A673 (cell line): Measurements from ENCODE around the gene PPAT. TPM values are rescaled to one million over a fixed set of nuclear protein-coding genes. Genes with fewer than 3 reads are reported as not detected.

ENCODE experiments used
- BruUV-seq: library from RNA; stranded (reverse); fragments of 400-500 nt; replicated peaks from 2 replicates; lab custom pipeline; 2021; lab: Mats Ljungman, UMichigan
- CTCF ChIA-PET: fragments of 300-600 bp; sonication (Branson Sonifier 250); formaldehyde crosslinking; loops from one replicate; lab custom pipeline; 2022; ENCODE audit warnings: antibody characterized with exemption; lab: Charles Lee
- POLR2A ChIA-PET: fragments of 300-600 bp; sonication (Branson Sonifier 250); formaldehyde crosslinking; loops from one replicate; lab custom pipeline; 2022; ENCODE audit warnings: antibody characterized with exemption; ENCODE audit not compliant: low non-redundant PET; lab: Charles Lee
- DNase-seq: peaks from one replicate; pipeline ENCODE4 v3.0.0-alpha.2; 2015; ENCODE audit warnings: low spot score
- H3K27ac ChIP-seq: fragments of 200-600 bp; sonication (generic); 2 replicates; pipeline ENCODE4 v1.5.1; 2016; ENCODE audit warnings: mixed run types, low read depth, mild to moderate bottlenecking, mixed read lengths, antibody characterized with exemption, low read length; ENCODE audit not compliant: poor library complexity, severe bottlenecking
- H3K27me3 ChIP-seq: fragments of 200-600 bp; sonication (generic); replicated peaks from 2 replicates; pipeline ENCODE4 v1.6.1; 2017; ENCODE audit warnings: mixed run types, low read depth, mild to moderate bottlenecking, mixed read lengths, antibody characterized with exemption, low read length; ENCODE audit not compliant: insufficient read depth, poor library complexity
- H3K36me3 ChIP-seq: fragments of 200-600 bp; sonication (generic); 2 replicates; pipeline ENCODE4 v1.6.1; 2016; ENCODE audit warnings: mixed run types, mild to moderate bottlenecking, mixed read lengths, antibody characterized with exemption, low read length; ENCODE audit not compliant: insufficient read depth, poor library complexity, severe bottlenecking
- H3K4me1 ChIP-seq: fragments of 200-600 bp; sonication (generic); 2 replicates; pipeline ENCODE4 v1.6.1; 2017; ENCODE audit warnings: mixed run types, mild to moderate bottlenecking, mixed read lengths, antibody characterized with exemption, low read length; ENCODE audit not compliant: insufficient read depth, poor library complexity, severe bottlenecking
- H3K4me3 ChIP-seq: fragments of 200-600 bp; sonication (generic); 2 replicates; pipeline ENCODE4 v1.5.1; 2016; ENCODE audit warnings: low read depth, mixed run types, mild to moderate bottlenecking, mixed read lengths, low read length; ENCODE audit not compliant: poor library complexity, severe bottlenecking
- H3K9me3 ChIP-seq: fragments of 200-600 bp; sonication (generic); 2 replicates; pipeline ENCODE4 v1.6.1; 2016; ENCODE audit warnings: mixed run types, low read depth, mild to moderate bottlenecking, mixed read lengths, antibody characterized with exemption, low read length; ENCODE audit not compliant: poor library complexity, severe bottlenecking
- CTCF ChIP-seq: fragments of 300-800, 200-600 bp; sonication (generic); conservative IDR thresholded peaks from 2 replicates; pipeline ENCODE4 v1.5.1; 2017; ENCODE audit warnings: low read depth, mild to moderate bottlenecking, antibody characterized with exemption, low read length, moderate library complexity, mixed read lengths
- EZH2 ChIP-seq: fragments of 200-600 bp; sonication (generic); IDR thresholded peaks from 2 replicates; pipeline ENCODE4 v1.6.1; 2017; ENCODE audit warnings: borderline replicate concordance, low read depth, mild to moderate bottlenecking, mixed read lengths, antibody characterized with exemption, low read length; ENCODE audit not compliant: poor library complexity, severe bottlenecking
- intact Hi-C: fragments of 100-400 bp; cut with micrococcal nuclease; formaldehyde crosslinking; loops from one replicate; pipeline ENCODE4 v1.10.0; 2022; ENCODE audit not compliant: unreplicated experiment
- total RNA-seq: library from RNA; stranded (reverse); gene quantifications from 2 replicates; pipeline ENCODE4 v1.2.3, GENCODE V29; 2021

PPAT gene
- total RNA-seq, 1 experiment from 2014 or later, result 41.6 TPM

GRCh38 chr4:56391270-56391669 lies 44.1 kb downstream of the PPAT start:
- POLR2A ChIA-PET, result no interaction called here
- BruUV-seq, result no TSS peak
- TF ChIP-seq CTCF, result no peak
- no peak for TF ChIP-seq EZH2
- intact Hi-C loops, result no loop called here
- no peaks in the 10 kb centered on the region for H3K4me1 ChIP-seq
- no peaks in the 10 kb centered on the region for H3K27me3 ChIP-seq
- DNase-seq, result no peak
- H3K4me3 ChIP-seq, result no peak overlapping the region
- no peak overlapping the region for H3K27ac ChIP-seq
- no peaks in the 10 kb centered on the region for H3K9me3 ChIP-seq
- CTCF ChIA-PET, result no interaction called here
- H3K36me3 ChIP-seq, result peaks cover 5% of the 10 kb centered on the region

- DNase-seq, result no peak
- BruUV-seq, result no TSS peak
- intact Hi-C loops, result no loop called here
- Histone ChIP-seq H3K27ac (no peak overlapping the region), H3K36me3 (no peaks in the 10 kb centered on the region), H3K4me3 (no peak overlapping the region), H3K9me3 (no peaks in the 10 kb centered on the region), H3K27me3 (no peaks in the 10 kb centered on the region), H3K4me1 (no peaks in the 10 kb centered on the region)
- ChIA-PET POLR2A (no interaction called here), CTCF (no interaction called here)
- TF ChIP-seq CTCF (no peak), EZH2 (no peak)
Measured at GRCh38 chr4:56389558-56389957, 45.9 kb downstream of the PPAT start.

GRCh38 chr4:56388306-56388705 lies 47.1 kb downstream of the PPAT start:
- no peak for DNase-seq
- TF ChIP-seq EZH2 (no peak), CTCF (no peak)
- Histone ChIP-seq H3K9me3 (no peaks in the 10 kb centered on the region), H3K4me1 (no peaks in the 10 kb centered on the region), H3K4me3 (peak overlapping the region; percentile 77), H3K27ac (peak overlapping the region; percentile 95), H3K36me3 (no peaks in the 10 kb centered on the region), H3K27me3 (no peaks in the 10 kb centered on the region)
- BruUV-seq, result no TSS peak
- intact Hi-C loops, result no loop called here
- POLR2A ChIA-PET, result no interaction called here
- CTCF ChIA-PET, result no interaction called here
